Tongue (tissue), 2 donors: Measurements from ENCODE around the gene HSBP1L1. TPM values are rescaled to one million over a fixed set of nuclear protein-coding genes. Genes with fewer than 3 reads are reported as not detected.

Source experiments
- DNase-seq: peaks from one replicate; pipeline ENCODE4 v3.0.0-alpha.2; 2015
- total RNA-seq: library from RNA; depleted of rRNA; stranded (reverse); fragments of >200 nt; gene quantifications from one replicate; pipeline ENCODE4 v1.2.3, GENCODE V29; 2014

The HSBP1L1 gene
- total RNA-seq, 1 donor from 2014 or later, result 2.9 TPM

- DNase-seq, result no peak
These were observed 2.7 kb upstream of the HSBP1L1 start for GRCh38 chr18:79961527-79962291.

- DNase-seq, result no peak
These were observed 2.1 kb upstream of the HSBP1L1 start for GRCh38 chr18:79962311-79962710.

- DNase-seq, result no peak
These were observed 1.4 kb upstream of the HSBP1L1 start for GRCh38 chr18:79962835-79963657.

- DNase-seq, result no peak
These were observed 649 bp upstream of the HSBP1L1 start for GRCh38 chr18:79963658-79964329.

GRCh38 chr18:79965119-79965902 is 868 bp downstream of the HSBP1L1 start:
- DNase-seq, result peak; percentile 44

GRCh38 chr18:79970419-79971133 is 6.1 kb downstream of the HSBP1L1 start:
- no peak for DNase-seq

- DNase-seq, result no peak
These were observed 6.9 kb downstream of the HSBP1L1 start for GRCh38 chr18:79971211-79971952.

GRCh38 chr18:79971986-79972385 is 7.5 kb downstream of the HSBP1L1 start:
- DNase-seq, result no peak

GRCh38 chr18:79972720-79973119 is 8.3 kb downstream of the HSBP1L1 start:
- no peak for DNase-seq

- DNase-seq, result no peak
These were observed 9.1 kb downstream of the HSBP1L1 start for GRCh38 chr18:79973517-79973916.

GRCh38 chr18:79974025-79974654 is 9.7 kb downstream of the HSBP1L1 start:
- DNase-seq, result no peak

- DNase-seq, result no peak
These were observed 10.6 kb downstream of the HSBP1L1 start for GRCh38 chr18:79975043-79975442.

GRCh38 chr18:79975985-79976680 is 11.7 kb downstream of the HSBP1L1 start:
- peak; percentile 28 for DNase-seq

GRCh38 chr18:79979843-79980242 is 15.4 kb downstream of the HSBP1L1 start:
- DNase-seq, result no peak

GRCh38 chr18:79980585-79980984 is 16.1 kb downstream of the HSBP1L1 start:
- no peak for DNase-seq

GRCh38 chr18:79982736-79983135 is 18.3 kb downstream of the HSBP1L1 start:
- no peak for DNase-seq

- DNase-seq, result no peak
These were observed 18.8 kb downstream of the HSBP1L1 start for GRCh38 chr18:79983253-79983652.

- no peak for DNase-seq
These were observed 19.4 kb downstream of the HSBP1L1 start for GRCh38 chr18:79983793-79984192.

- DNase-seq, result no peak
These were observed 20.7 kb downstream of the HSBP1L1 start for GRCh38 chr18:79985172-79985571.

GRCh38 chr18:79986726-79987125 is 22.3 kb downstream of the HSBP1L1 start:
- no peak for DNase-seq
